H9 (cell line): ENCODE results near the gene LRRIQ4. TPM values are rescaled to one million over a fixed set of nuclear protein-coding genes. Genes with fewer than 3 reads are reported as not detected.

Experiments
- DNase-seq: peaks from one replicate; pipeline ENCODE4 v3.0.0-alpha.2; 2017
- H2AFZ ChIP-seq: one replicate; pipeline ENCODE4 v1.6.1; 2013; ENCODE audit warnings: mild to moderate bottlenecking, low read length, control low read depth, moderate library complexity
- H2AK5ac ChIP-seq: 2 replicates; pipeline ENCODE4 v1.6.1; 2013; ENCODE audit warnings: low read length, control low read depth, mixed read lengths; ENCODE audit not compliant: insufficient read length
- H2BK120ac ChIP-seq: one replicate; pipeline ENCODE4 v1.6.1; 2013; ENCODE audit warnings: low read depth, mild to moderate bottlenecking, low read length, control low read depth, inconsistent platforms; ENCODE audit not compliant: poor library complexity, severe bottlenecking
- H2BK12ac ChIP-seq: 2 replicates; pipeline ENCODE4 v1.6.1; 2013; ENCODE audit warnings: low read length, control low read depth, mixed read lengths, low read depth; ENCODE audit not compliant: insufficient read length
- H2BK15ac ChIP-seq: 2 replicates; pipeline ENCODE4 v1.6.1; 2013; ENCODE audit warnings: low read depth, low read length, control low read depth
- H2BK20ac ChIP-seq: one replicate; pipeline ENCODE4 v1.6.1; 2013; ENCODE audit warnings: low read depth, mild to moderate bottlenecking, low read length, control low read depth, inconsistent platforms; ENCODE audit not compliant: poor library complexity, severe bottlenecking
- H2BK5ac ChIP-seq: 2 replicates; pipeline ENCODE4 v1.6.1; 2013; ENCODE audit warnings: low read length, control low read depth, mixed read lengths; ENCODE audit not compliant: insufficient read length
- H3K14ac ChIP-seq: 2 replicates; pipeline ENCODE4 v1.6.1; 2013; ENCODE audit warnings: low read length, control low read depth; ENCODE audit not compliant: insufficient read depth
- H3K18ac ChIP-seq: 2 replicates; pipeline ENCODE4 v1.6.1; 2013; ENCODE audit warnings: low read depth, mild to moderate bottlenecking, mixed read lengths, low read length, control low read depth; ENCODE audit not compliant: insufficient read length
- H3K23ac ChIP-seq: 2 replicates; pipeline ENCODE4 v1.6.1; 2013; ENCODE audit warnings: low read length, control low read depth, mixed read lengths, low read depth; ENCODE audit not compliant: insufficient read length
- H3K23me2 ChIP-seq: 2 replicates; pipeline ENCODE4 v1.6.1; 2013; ENCODE audit warnings: low read depth, mild to moderate bottlenecking, mixed read lengths, low read length, control low read depth; ENCODE audit not compliant: insufficient read length, poor library complexity, severe bottlenecking
- H3K27ac ChIP-seq: 2 replicates; pipeline ENCODE4 v1.5.1; 2013; ENCODE audit warnings: low read length, control low read depth, mixed read lengths, low read depth; ENCODE audit not compliant: insufficient read length
- H3K27me3 ChIP-seq: 2 replicates; pipeline ENCODE4 v1.6.1; 2013; ENCODE audit warnings: low read length, control low read depth, inconsistent platforms; ENCODE audit not compliant: insufficient read depth
- H3K4ac ChIP-seq: 2 replicates; pipeline ENCODE4 v1.6.1; 2013; ENCODE audit warnings: low read depth, mild to moderate bottlenecking, control low read depth, inconsistent platforms, low read length, moderate library complexity
- H3K4me1 ChIP-seq: 2 replicates; pipeline ENCODE4 v1.6.1; 2013; ENCODE audit warnings: low read length, control low read depth, inconsistent platforms; ENCODE audit not compliant: insufficient read depth
- H3K4me2 ChIP-seq: 2 replicates; pipeline ENCODE4 v1.6.1; 2013; ENCODE audit warnings: low read length, control low read depth, mixed read lengths; ENCODE audit not compliant: insufficient read length, insufficient read depth
- H3K56ac ChIP-seq: 2 replicates; pipeline ENCODE4 v1.6.1; 2013; ENCODE audit warnings: low read depth, mild to moderate bottlenecking, mixed read lengths, low read length, control low read depth; ENCODE audit not compliant: insufficient read length
- H3K79me1 ChIP-seq: 2 replicates; pipeline ENCODE4 v1.6.1; 2013; ENCODE audit warnings: low read depth, mild to moderate bottlenecking, moderate library complexity, low read length, control low read depth, inconsistent platforms; ENCODE audit not compliant: insufficient read depth, poor library complexity, severe bottlenecking
- H3K79me2 ChIP-seq: 2 replicates; pipeline ENCODE4 v1.6.1; 2013; ENCODE audit warnings: low read length, control low read depth, inconsistent platforms; ENCODE audit not compliant: insufficient read depth
- H3K9ac ChIP-seq: 2 replicates; pipeline ENCODE4 v1.6.1; 2013; ENCODE audit warnings: low read length, control low read depth, mixed read lengths; ENCODE audit not compliant: insufficient read length; ENCODE audit errors: extremely low read depth
- H3K9me3 ChIP-seq: one replicate; pipeline ENCODE4 v1.6.1; 2013; ENCODE audit warnings: low read depth, low read length, inconsistent platforms; ENCODE audit not compliant: control insufficient read depth
- H3T11ph ChIP-seq: one replicate; pipeline ENCODE4 v1.6.1; 2013; ENCODE audit warnings: mild to moderate bottlenecking, low read length, control low read depth, inconsistent platforms
- H4K20me1 ChIP-seq: one replicate; pipeline ENCODE4 v1.6.1; 2013; ENCODE audit not compliant: control insufficient read depth, insufficient read length, insufficient read depth
- H4K5ac ChIP-seq: 2 replicates; pipeline ENCODE4 v1.6.1; 2013; ENCODE audit warnings: low read depth, mild to moderate bottlenecking, mixed read lengths, low read length, control low read depth; ENCODE audit not compliant: insufficient read length
- H4K8ac ChIP-seq: replicated peaks from 2 replicates; pipeline ENCODE4 v1.6.1; 2013; ENCODE audit warnings: low read length, control low read depth, mixed read lengths, low read depth; ENCODE audit not compliant: insufficient read length
- H4K91ac ChIP-seq: 2 replicates; pipeline ENCODE4 v1.6.1; 2013; ENCODE audit warnings: low read depth, mild to moderate bottlenecking, moderate library complexity, mixed read lengths, low read length, control low read depth; ENCODE audit not compliant: insufficient read length
- H3K27ac Mint-ChIP-seq, 3 experiments: 2 replicates in 2 of 3; 3 replicates in 1 of 3; pipeline ENCODE4 v1.8.0; 2020 to 2021; ENCODE audit warnings: mixed read lengths in 3 of 3, mild to moderate bottlenecking in 1 of 3, moderate library complexity in 1 of 3
- H3K27me3 Mint-ChIP-seq: 2 replicates; pipeline ENCODE4 v1.8.0; 2021; ENCODE audit warnings: low read depth, mild to moderate bottlenecking, moderate library complexity, mixed read lengths
- H3K36me3 Mint-ChIP-seq, 3 experiments: 2 replicates in 2 of 3; 3 replicates in 1 of 3; pipeline ENCODE4 v1.8.0; 2020 to 2021; ENCODE audit warnings: low read depth in 3 of 3, mixed read lengths in 3 of 3; ENCODE audit not compliant: insufficient read depth in 1 of 3
- H3K4me1 Mint-ChIP-seq, 2 experiments: 2 replicates each; pipeline ENCODE4 v1.8.0; 2020; ENCODE audit warnings: mixed read lengths in 2 of 2
- H3K4me3 Mint-ChIP-seq, 2 experiments: 2 replicates in 1 of 2; 3 replicates in 1 of 2; pipeline ENCODE4 v1.8.0; 2020 to 2021; ENCODE audit warnings: mild to moderate bottlenecking in 2 of 2, mixed read lengths in 2 of 2, moderate library complexity in 1 of 2
- H3K9me3 Mint-ChIP-seq, 2 experiments: 2 replicates in 1 of 2; 3 replicates in 1 of 2; pipeline ENCODE4 v1.8.0; 2020; ENCODE audit warnings: mild to moderate bottlenecking in 2 of 2, mixed read lengths in 2 of 2, moderate library complexity in 1 of 2
- CTCF ChIP-seq: fragments of 200-600 bp; sonication (generic); conservative IDR thresholded peaks from 3 replicates; pipeline ENCODE4 v1.8.0; 2021; ENCODE audit warnings: antibody characterized with exemption, mild to moderate bottlenecking
- WGBS: extraction: QIAGEN DNeasy Blood & Tissue Kit; methylation state at CpG from one replicate; pipeline ENCODE4 v1.1.7; 2013; ENCODE audit warnings: missing lambda C conversion rate, low lambda C conversion rate, mixed read lengths; ENCODE audit not compliant: insufficient read length; ENCODE audit errors: extremely low coverage; 5-methylcytosine and 5-hydroxymethylcytosine counted together
- total RNA-seq: library from RNA; stranded (reverse); gene quantifications from 2 replicates; pipeline ENCODE4 v1.2.1, GENCODE V29; 2021

LRRIQ4 gene
- total RNA-seq, 1 experiment from 2014 or later = not detected

DNA sequence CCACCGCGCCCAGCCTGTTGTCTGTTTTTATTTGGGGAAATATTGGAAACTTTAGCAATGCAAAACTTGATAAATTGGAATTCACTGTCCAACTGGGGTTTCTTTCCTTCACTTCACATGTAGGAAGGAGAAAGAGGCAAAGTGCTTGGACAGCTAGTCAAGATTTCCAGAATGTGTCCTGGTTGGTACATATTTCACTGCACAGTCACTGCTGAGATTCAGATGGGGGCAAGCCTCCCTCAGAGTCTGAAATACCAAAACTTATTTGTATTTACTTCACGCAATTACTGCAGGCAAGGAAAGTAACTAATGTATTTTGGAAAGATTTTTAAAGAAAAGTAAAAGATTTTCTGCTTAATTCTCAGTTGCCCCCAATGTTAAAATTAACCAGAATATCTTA is 36.1 kb downstream of the LRRIQ4 start:
- H3K27me3 Mint-ChIP-seq = no peaks in the 10 kb centered on the region
- H3K23ac ChIP-seq = no peak overlapping the region
- H3K27ac ChIP-seq = no peak overlapping the region
- no peak for TF ChIP-seq CTCF
- no peak overlapping the region for H3K9ac ChIP-seq
- no peaks in the 10 kb centered on the region for H4K20me1 ChIP-seq
- H3K56ac ChIP-seq = no peak overlapping the region
- no peak overlapping the region for H3K27ac Mint-ChIP-seq
- no peaks in the 10 kb centered on the region for H3K4me1 ChIP-seq
- no CpG with 5 or more reads among the region's 3 CpGs for WGBS
- H3T11ph ChIP-seq = no peak overlapping the region
- H2BK120ac ChIP-seq = no peak overlapping the region
- H4K8ac ChIP-seq = no peak overlapping the region
- no peaks in the 10 kb centered on the region for H3K23me2 ChIP-seq
- H3K9me3 ChIP-seq = no peaks in the 10 kb centered on the region
- no peak overlapping the region for H4K91ac ChIP-seq
- H4K5ac ChIP-seq = no peak overlapping the region
- no peaks in the 10 kb centered on the region for H3K36me3 Mint-ChIP-seq
- H3K4me2 ChIP-seq = no peak overlapping the region
- no peak overlapping the region for H2BK12ac ChIP-seq
- H2AK5ac ChIP-seq = no peak overlapping the region
- no peak overlapping the region for H2BK20ac ChIP-seq
- H3K9me3 Mint-ChIP-seq = no peaks in the 10 kb centered on the region
- no peak overlapping the region for H2AFZ ChIP-seq
- H3K27me3 ChIP-seq = no peaks in the 10 kb centered on the region; the same call in 1 of the 2 replicates
- H3K4me1 Mint-ChIP-seq = peaks cover 0 to under 1% of the 10 kb centered on the region in 2 experiments; a peak in 1 of 4 replicates
- no peaks in the 10 kb centered on the region for H3K79me2 ChIP-seq
- H3K79me1 ChIP-seq = no peaks in the 10 kb centered on the region
- no peak overlapping the region for H3K4ac ChIP-seq
- H2BK5ac ChIP-seq = no peak overlapping the region
- no peak for DNase-seq
- H3K18ac ChIP-seq = no peak overlapping the region
- no peak overlapping the region for H3K14ac ChIP-seq
- no peak overlapping the region for H2BK15ac ChIP-seq
- no peak overlapping the region for H3K4me3 Mint-ChIP-seq
